Right kidney (tissue), 1 donor: ENCODE results near the gene PARD3B.
A peak's percentile ranks its signal among the peaks of the same experiment; 100 is the strongest.

Experiments
- DNase-seq: peaks from one replicate; pipeline ENCODE4 v3.0.0-alpha.2; 2016

The PARD3B gene

GRCh38 chr2:205280596-205281236 lies 735.4 kb downstream of the PARD3B start:
- DNase-seq: no peak

- peak; percentile 23 for DNase-seq
Measured at GRCh38 chr2:205283736-205284270, 738.5 kb downstream of the PARD3B start.

GRCh38 chr2:205284334-205284733 lies 739.1 kb downstream of the PARD3B start:
- DNase-seq: no peak

DNA sequence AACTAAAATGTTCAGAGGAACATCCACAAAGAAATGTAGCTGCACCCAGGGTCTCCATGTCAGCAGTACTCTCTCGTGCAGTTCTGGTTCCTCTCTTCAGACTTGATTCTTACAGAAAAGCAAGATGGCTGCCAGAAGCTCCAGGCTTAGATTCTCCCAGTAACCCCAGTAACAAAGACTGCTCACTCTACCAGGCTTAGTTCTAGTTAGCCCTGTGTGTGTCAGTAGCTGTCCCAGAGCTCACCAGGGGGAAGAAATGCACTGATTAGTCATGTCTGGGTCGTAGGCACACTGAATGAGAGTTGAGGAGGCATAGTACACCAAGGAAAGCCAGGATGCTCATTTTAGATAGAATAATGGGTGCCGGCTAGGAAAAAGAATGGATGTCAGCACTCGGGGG lies 742.0 kb downstream of the PARD3B start:
- DNase-seq: no peak

DNA sequence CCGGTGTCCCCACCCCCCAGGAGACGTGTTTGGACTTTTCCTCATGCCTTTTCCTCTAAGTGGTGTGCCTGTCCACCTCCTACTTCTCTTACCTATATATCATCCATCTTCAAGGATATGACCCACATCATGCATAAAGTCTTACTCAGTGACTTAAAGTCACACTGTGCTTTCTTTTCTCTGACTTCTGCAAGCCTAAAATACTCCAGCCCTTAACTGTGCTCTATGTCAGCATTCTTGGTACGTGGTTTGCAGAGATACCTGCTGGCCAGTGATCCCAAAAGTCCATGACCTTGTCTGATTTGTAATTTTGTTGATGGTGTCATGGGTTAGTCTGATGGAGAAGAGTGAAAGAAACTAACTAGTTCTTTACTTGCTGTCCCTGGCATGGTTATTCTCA lies 743.4 kb downstream of the PARD3B start:
- DNase-seq: no peak

DNA sequence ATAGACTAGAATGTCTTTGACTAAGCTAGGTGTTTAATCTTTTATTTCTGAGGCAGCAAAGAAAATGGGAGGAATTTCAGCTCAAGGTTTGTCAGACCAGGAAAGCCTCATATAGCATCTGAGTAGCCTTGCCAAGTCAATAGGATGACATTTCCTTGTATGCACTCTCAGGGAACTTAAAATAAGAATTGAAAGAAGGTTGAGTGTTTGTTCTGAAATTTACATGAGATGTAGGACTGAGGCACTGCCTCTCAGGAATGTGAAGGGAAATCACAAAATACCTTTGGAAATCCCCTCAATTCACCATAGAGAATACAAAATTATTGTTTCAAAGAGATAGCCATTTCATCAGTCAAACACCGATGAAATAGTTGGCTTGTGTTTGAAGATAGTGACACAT lies 745.0 kb downstream of the PARD3B start:
- DNase-seq: no peak

- no peak for DNase-seq
Measured at GRCh38 chr2:205292665-205293295, 747.5 kb downstream of the PARD3B start.

GRCh38 chr2:205293559-205293958 lies 748.3 kb downstream of the PARD3B start:
- DNase-seq: no peak

DNA sequence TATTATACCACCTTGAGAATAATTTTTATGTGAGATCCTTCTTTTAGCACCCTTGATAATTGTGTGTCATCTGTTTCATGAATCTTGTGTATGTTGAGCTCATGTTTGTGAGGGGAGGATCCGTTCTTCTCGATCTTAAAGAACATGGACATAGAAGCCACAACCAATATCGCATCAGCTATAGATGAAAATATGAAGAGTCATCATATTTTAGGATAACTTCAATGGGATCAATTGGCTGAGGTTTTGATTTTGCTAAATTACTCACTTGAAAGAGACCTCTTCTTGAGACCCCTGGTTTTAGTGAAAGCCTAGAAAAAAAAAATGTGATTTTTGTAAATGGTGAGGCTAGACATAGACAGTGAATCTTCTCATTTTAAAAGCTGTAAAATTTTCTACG lies 751.7 kb downstream of the PARD3B start:
- no peak for DNase-seq

GRCh38 chr2:205297368-205297767 lies 752.1 kb downstream of the PARD3B start:
- DNase-seq: no peak

DNA sequence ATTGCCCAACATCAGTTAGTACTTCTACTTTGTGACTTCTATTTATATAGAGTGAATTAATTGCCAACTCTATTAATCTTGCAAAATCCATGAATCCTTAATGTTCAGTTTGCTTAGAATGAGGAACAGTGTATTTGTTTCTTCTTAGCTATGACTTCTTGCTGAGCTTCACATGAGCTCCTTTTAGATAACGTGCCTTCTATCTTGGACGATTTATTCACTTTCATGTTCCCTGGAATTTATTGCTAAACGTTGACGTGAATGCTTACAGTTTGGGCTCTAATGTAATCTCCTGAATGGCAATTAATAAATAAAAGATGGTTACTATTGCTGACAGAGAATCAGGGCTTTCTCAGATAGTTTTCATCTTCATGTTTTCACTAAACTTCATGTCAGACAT lies 752.6 kb downstream of the PARD3B start:
- no peak for DNase-seq

DNA sequence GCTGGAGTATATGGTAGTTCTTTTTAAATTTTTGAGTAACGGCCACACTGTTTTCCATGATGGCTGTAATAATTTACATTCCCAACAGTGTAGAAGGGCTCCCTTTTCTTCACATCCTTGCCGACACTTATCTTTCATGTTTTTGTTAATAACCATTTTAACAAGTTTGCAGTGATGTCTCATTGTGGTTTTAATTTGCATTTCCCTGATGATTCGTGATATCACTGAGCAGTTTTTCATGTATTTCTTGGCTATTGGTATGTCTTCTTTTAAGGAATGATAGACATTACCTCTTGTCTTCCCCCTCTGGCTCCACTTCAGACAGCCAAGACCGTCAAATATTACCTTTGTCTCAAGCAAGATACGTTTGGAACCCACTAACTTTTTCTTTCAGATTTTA lies 765.9 kb downstream of the PARD3B start:
- DNase-seq: no peak

- DNase-seq: no peak
Measured at GRCh38 chr2:205321231-205321630, 776.0 kb downstream of the PARD3B start.

GRCh38 chr2:205323929-205324328 lies 778.7 kb downstream of the PARD3B start:
- DNase-seq: no peak

- DNase-seq: no peak
Measured at GRCh38 chr2:205324355-205324754, 779.1 kb downstream of the PARD3B start.

DNA sequence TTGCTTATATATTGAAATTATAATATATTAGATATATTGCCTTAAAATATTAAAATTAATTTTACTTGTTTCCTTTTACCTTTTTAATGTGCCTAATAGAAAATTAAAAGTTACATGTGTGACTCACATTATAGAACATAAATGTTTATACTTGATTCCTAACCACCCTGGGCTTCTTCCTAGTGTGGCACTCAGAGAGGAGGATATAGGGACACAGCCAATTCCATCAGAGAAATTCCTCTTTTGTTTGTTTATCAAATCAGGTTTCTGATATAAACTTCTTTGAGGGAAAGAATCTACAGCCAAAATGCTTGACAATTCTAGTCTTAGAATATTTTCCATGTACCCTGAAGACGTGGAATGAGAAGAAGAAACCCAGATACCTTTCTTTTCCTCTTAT lies 788.1 kb downstream of the PARD3B start:
- DNase-seq: no peak

DNA sequence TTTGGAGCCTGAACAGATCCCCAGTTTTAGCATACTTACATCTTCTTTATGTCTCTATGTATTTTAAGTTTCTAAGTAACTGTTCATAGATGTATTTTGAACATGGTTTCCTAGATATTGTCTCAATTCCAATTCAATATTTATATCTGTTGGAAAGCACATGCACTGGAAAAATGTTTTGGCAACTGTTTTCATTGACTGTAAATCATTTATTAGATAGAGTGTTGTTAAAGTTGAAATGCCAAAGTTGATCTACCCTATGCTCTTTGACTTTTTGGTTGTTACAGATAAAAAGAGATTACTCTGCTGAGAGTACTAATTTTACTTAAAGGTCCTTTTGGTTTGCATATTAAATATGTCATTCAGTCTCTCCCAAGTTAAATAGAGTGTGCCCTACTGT lies 792.0 kb downstream of the PARD3B start:
- no peak for DNase-seq

DNA sequence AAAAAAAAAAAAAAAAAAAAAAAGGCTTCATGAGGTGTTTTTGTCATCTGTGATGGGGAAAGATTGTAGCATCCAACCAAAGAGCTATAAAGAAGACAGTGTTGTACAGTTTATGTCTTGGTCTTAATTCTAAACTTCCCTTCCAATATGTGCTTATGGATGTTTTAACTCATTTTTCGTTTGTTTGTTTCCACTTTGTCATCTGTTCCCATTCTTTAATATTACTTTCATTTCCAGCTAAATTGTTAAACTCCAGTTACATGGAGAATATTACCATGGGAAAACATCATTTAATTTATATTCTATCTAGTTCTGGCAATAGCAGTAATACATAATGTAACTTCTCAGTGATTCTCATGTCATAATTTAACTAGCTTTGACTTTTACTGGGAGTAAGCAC lies 792.9 kb downstream of the PARD3B start:
- no peak for DNase-seq

DNA sequence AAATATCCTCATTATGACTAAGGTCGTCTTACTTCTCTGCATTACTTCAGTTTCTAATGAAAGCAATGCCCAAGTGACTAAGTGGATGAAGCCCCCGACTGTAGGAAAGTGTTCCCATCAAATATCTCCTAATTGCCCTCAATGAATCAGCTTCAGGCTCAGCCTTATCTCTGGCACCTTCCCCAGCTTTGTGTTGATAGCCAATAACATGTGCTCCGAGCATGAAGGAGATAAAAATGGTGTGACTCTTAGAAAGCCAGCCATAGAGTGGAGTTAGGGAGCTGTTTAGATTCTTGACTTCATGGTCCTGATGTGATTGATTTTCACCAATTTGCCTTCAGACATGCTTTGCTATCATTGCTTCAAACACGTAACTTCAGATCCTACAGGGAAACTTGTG lies 797.8 kb downstream of the PARD3B start:
- no peak for DNase-seq

DNA sequence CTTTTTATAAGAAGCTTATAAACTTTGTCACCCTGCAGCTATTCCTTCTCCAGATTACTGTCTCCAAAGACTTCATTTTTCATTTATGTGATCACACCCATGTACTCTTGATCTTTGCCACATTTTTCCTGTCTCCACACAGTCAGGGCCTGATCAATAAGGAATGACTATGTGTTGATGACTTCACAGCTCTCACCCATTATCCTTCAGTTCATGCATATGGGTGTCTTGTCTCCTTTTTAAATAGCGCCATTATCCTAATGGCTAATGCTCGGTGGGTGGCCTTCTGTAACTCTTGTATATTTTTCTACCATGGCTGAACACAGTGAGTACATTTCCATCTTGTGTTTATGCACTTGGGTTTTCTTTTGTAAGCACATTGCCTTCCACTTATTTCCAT lies 801.4 kb downstream of the PARD3B start:
- DNase-seq: no peak

DNA sequence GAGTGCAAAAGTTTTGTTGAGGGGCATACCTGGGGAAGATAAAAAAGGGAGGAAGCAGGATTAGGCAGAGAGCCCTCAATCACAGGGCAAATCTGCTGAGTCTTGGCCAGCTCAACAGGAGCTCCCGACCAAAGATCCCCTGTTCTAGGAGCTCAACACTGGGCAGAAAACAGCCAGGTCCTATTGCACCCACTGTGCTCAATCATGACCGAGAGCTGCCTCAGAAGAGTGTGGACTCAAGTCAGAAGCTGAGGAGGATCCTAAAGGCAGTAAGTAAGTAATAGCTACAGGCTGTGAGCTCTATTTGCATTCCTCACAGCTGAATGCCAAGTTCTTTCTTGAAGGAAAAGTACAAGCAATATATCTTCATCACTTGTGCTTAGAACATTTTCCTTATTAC lies 802.6 kb downstream of the PARD3B start:
- no peak for DNase-seq

GRCh38 chr2:205352094-205352493 lies 806.8 kb downstream of the PARD3B start:
- DNase-seq: no peak

GRCh38 chr2:205352593-205352992 lies 807.3 kb downstream of the PARD3B start:
- DNase-seq: no peak

DNA sequence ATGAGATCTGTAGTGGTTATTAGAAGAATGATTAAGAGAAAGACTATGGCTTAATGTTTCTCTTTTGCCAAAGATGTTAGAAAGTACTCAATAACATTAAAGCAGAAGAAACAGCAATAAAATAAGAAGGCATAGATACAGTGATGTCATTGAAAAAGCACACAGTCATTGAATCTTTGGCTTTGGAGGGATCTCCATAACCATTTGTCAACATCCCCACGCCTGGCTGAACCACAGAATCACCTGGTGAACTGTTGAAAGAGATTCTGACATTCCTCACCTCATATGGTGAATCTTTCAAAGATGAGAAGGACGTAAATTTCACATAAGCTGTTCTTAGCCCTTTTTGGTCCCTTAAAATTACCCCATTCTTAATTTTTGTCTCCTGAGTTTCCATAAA lies 812.5 kb downstream of the PARD3B start:
- no peak for DNase-seq
